CD4-positive, alpha-beta T cell (primary cell): Measurements from ENCODE around the gene CDK6. TPM values are rescaled to one million over a fixed set of nuclear protein-coding genes. Genes with fewer than 3 reads are reported as not detected.
A peak's percentile ranks its signal among the peaks of the same experiment; 100 is the strongest.

Experiments
- ATAC-seq: fragments of 200-7000 bp; cut with Tn5 transposase; one replicate; pipeline ENCODE4 v1.10.0; 2022; ENCODE audit warnings: mild to moderate bottlenecking; ENCODE audit not compliant: poor library complexity
- CTCF ChIA-PET: fragments of 350-600 bp; sonication (Branson Sonifier 250); formaldehyde crosslinking; loops from one replicate; lab custom pipeline; 2021; ENCODE audit warnings: antibody characterized with exemption, inconsistent platforms; lab: Charles Lee
- POLR2A ChIA-PET: fragments of 350-600 bp; sonication (Branson Sonifier 250); formaldehyde crosslinking; loops from one replicate; lab custom pipeline; 2021; ENCODE audit warnings: antibody characterized with exemption, inconsistent platforms; lab: Charles Lee
- DNase-seq, 14 experiments: peaks; one replicate each; pipeline ENCODE4 v3.0.0-alpha.2; 2013 to 2020; ENCODE audit warnings: mixed read lengths in 2 of 14
- H3K27ac ChIP-seq, 2 donors: one replicate each; pipeline versions ENCODE4 v1.5.1 to v1.7.0; 2013; ENCODE audit warnings: low read length in 2 of 2, low read depth in 1 of 2, mild to moderate bottlenecking in 1 of 2
- H3K27me3 ChIP-seq, 2 experiments: 1 replicate in 1 of 2; 2 replicates in 1 of 2; pipeline versions ENCODE4 v1.6.1 to v1.7.0; 2013; ENCODE audit warnings: low read length in 2 of 2, control low read depth in 1 of 2, mild to moderate bottlenecking in 1 of 2, moderate library complexity in 1 of 2; ENCODE audit not compliant: insufficient read depth in 2 of 2, control insufficient read depth in 1 of 2
- H3K36me3 ChIP-seq: one replicate; pipeline ENCODE4 v1.6.1; 2013; ENCODE audit warnings: low read length, control low read depth; ENCODE audit not compliant: insufficient read depth
- H3K4me1 ChIP-seq: one replicate; pipeline ENCODE4 v1.6.1; 2013; ENCODE audit warnings: low read length, control low read depth; ENCODE audit not compliant: insufficient read depth
- H3K4me3 ChIP-seq: one replicate; pipeline ENCODE4 v1.5.1; 2013; ENCODE audit warnings: mild to moderate bottlenecking, low read length, moderate library complexity
- H3K9me3 ChIP-seq, 2 experiments: 1 replicate in 1 of 2; 2 replicates in 1 of 2; pipeline versions ENCODE4 v1.6.1 to v1.7.0; 2013; ENCODE audit warnings: low read length in 2 of 2, mild to moderate bottlenecking in 2 of 2, control low read depth in 1 of 2, moderate library complexity in 1 of 2; ENCODE audit not compliant: control insufficient read depth in 1 of 2, insufficient read depth in 1 of 2
- H3K27ac Mint-ChIP-seq: one replicate; pipeline ENCODE4 v1.8.0; 2020; ENCODE audit warnings: mixed read lengths
- H3K27me3 Mint-ChIP-seq: one replicate; pipeline ENCODE4 v1.8.0; 2021; ENCODE audit warnings: mixed read lengths
- H3K36me3 Mint-ChIP-seq: one replicate; pipeline ENCODE4 v1.8.0; 2021; ENCODE audit warnings: low read depth, mixed read lengths
- H3K4me1 Mint-ChIP-seq: one replicate; pipeline ENCODE4 v1.8.0; 2021; ENCODE audit warnings: low read depth, mixed read lengths
- H3K4me3 Mint-ChIP-seq: one replicate; pipeline ENCODE4 v1.8.0; 2020; ENCODE audit warnings: mild to moderate bottlenecking, mixed read lengths
- H3K9me3 Mint-ChIP-seq: one replicate; pipeline ENCODE4 v1.8.0; 2020; ENCODE audit warnings: mixed read lengths
- CTCF ChIP-seq: fragments of 200-600 bp; IDR thresholded peaks from one replicate; pipeline ENCODE4 v1.8.0; 2022; ENCODE audit warnings: antibody characterized with exemption, mild to moderate bottlenecking
- intact Hi-C, 2 experiments: fragments of 100-400 bp; cut with DNase I in 1 of 2; cut with micrococcal nuclease in 1 of 2; formaldehyde crosslinking; loops; one replicate each; pipeline versions ENCODE4 v1.15.1 to v1.9.0; 2023 to 2025; cut with DNase I, micrococcal nuclease
- total RNA-seq, 174 experiments: library from RNA in 2 of 174; stranded (reverse) in 2 of 174; gene quantifications; one replicate each; pipeline ENCODE4 v1.2.3 and lab custom pipeline; 2021 to 2026

CDK6 gene
- total RNA-seq, 2 experiments from 2014 or later: 13.0 to 13.7 TPM

- intact Hi-C loops: loop anchor here in 1 of 2 experiments (10.0 kb wide), 1 partner anchor 108 kb away; no protein-coding TSS in a partner anchor
- no peak overlapping the region for H3K4me3 ChIP-seq
- no peak for ATAC-seq
Observed at GRCh38 chr7:92716825-92717580, 119.4 kb downstream of the CDK6 start.

DNA sequence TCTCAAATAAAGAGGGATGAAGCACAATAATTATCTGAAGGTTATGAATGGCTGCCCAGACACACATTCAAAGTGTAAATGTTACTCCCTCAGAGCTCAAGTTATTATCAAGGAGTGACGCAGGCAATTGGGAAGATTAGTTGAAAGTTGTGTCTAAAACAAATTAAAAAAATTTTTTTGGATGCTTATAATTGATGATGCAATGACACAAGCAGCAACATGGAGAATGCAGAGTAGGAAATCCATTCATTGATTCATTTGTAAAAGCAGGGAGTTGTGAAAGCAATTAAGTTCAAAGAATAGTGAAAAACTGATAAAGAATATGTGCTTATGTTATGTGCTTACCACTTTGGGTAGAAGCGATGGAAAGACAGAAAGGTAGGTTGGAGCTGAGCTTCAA, 120.4 kb downstream of the CDK6 start:
- no peaks in the 10 kb centered on the region for H3K27me3 ChIP-seq
- H3K4me1 Mint-ChIP-seq: peaks cover 25% of the 10 kb centered on the region
- no peak overlapping the region for H3K27ac Mint-ChIP-seq
- no peak for ATAC-seq
- no peak overlapping the region for H3K4me3 Mint-ChIP-seq
- no peaks in the 10 kb centered on the region for H3K36me3 Mint-ChIP-seq
- ChIA-PET POLR2A (no interaction called here), CTCF (interaction anchor here (0.6 to 2.8 kb wide), 3 partner anchors 95 to 127 kb away, joined by 3 to 9 read pairs (median 3); no protein-coding TSS in a partner anchor)
- TF ChIP-seq CTCF: no peak
- H3K36me3 ChIP-seq: no peaks in the 10 kb centered on the region
- H3K9me3 Mint-ChIP-seq: no peaks in the 10 kb centered on the region
- no peak overlapping the region for H3K4me3 ChIP-seq
- no peaks in the 10 kb centered on the region for H3K9me3 ChIP-seq
- H3K27ac ChIP-seq: no peak overlapping the region
- DNase-seq: no peak
- no peaks in the 10 kb centered on the region for H3K27me3 Mint-ChIP-seq
- H3K4me1 ChIP-seq: peaks cover 13% of the 10 kb centered on the region
- intact Hi-C loops: loop anchor here in 1 of 2 experiments (10.0 kb wide), 1 partner anchor 109 kb away; no protein-coding TSS in a partner anchor

More at GRCh38 chr7:92716825-92717580, 119.4 kb downstream of the CDK6 start:
- peak overlapping the region; percentile 77 for H3K27ac Mint-ChIP-seq
- ChIA-PET POLR2A (interaction anchor here (0.8 to 1.5 kb wide), 3 partner anchors 97 to 401 kb away, joined by 3 to 5 read pairs (median 3); partner anchors contain the start of genes CDK6 and SAMD9), CTCF (interaction anchor here (1.4 to 2.8 kb wide), 2 partner anchors 116 to 189 kb away, joined by 4 to 9 read pairs; partner anchors contain the start of gene PEX1)
- no peak overlapping the region for H3K27ac ChIP-seq
- H3K27me3 ChIP-seq: no peaks in the 10 kb centered on the region
- no peak for TF ChIP-seq CTCF
- H3K4me1 ChIP-seq: peaks cover 13% of the 10 kb centered on the region
- peak overlapping the region; percentile 68 for H3K4me3 Mint-ChIP-seq
- H3K27me3 Mint-ChIP-seq: no peaks in the 10 kb centered on the region
- peaks cover 25% of the 10 kb centered on the region for H3K4me1 Mint-ChIP-seq
- H3K36me3 Mint-ChIP-seq: no peaks in the 10 kb centered on the region
- no peaks in the 10 kb centered on the region for H3K9me3 ChIP-seq
- no peaks in the 10 kb centered on the region for H3K9me3 Mint-ChIP-seq
- no peak for DNase-seq
- H3K36me3 ChIP-seq: no peaks in the 10 kb centered on the region

DNA sequence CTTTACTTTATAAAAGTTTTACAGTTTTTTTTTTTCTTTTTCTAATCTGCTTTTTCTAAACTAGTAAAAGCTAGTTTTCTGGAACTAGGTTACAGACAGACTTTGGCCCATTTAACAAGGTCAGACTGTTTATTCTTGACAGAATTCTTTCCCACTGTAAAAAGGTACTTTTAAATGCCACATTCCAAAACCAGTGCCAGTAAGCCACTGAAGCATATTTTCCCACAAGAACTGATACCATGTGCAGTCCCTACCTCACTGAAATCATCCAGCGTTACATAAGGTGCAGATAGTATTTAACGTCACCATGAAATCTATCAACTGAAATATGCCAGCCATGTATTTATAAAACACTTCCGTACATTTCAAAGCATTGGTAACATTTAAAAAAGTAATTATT, 121.6 kb downstream of the CDK6 start:
- Histone ChIP-seq H3K4me3 (no peak overlapping the region), H3K27me3 (no peaks in the 10 kb centered on the region), H3K36me3 (no peaks in the 10 kb centered on the region), H3K9me3 (no peaks in the 10 kb centered on the region), H3K4me1 (peaks cover 13% of the 10 kb centered on the region), H3K27ac (no peak overlapping the region)
- no peak overlapping the region for H3K4me3 Mint-ChIP-seq
- no peaks in the 10 kb centered on the region for H3K27me3 Mint-ChIP-seq
- no peak overlapping the region for H3K27ac Mint-ChIP-seq
- intact Hi-C loops: loop anchor here in 1 of 2 experiments (10.0 kb wide), 1 partner anchor 110 kb away; no protein-coding TSS in a partner anchor
- ATAC-seq: no peak
- CTCF ChIA-PET: interaction anchor here (0.5 kb wide), 1 partner anchor 108 kb away, joined by 3 read pairs; no protein-coding TSS in a partner anchor
- POLR2A ChIA-PET: no interaction called here
- H3K36me3 Mint-ChIP-seq: no peaks in the 10 kb centered on the region
- peaks cover 20% of the 10 kb centered on the region for H3K4me1 Mint-ChIP-seq
- no peaks in the 10 kb centered on the region for H3K9me3 Mint-ChIP-seq
- DNase-seq: no peak
- no peak for TF ChIP-seq CTCF
